GM12892 (cell line): Measurements from ENCODE around the gene RNF213.

Source experiments
- POLR2A ChIP-seq: IDR thresholded peaks from 2 replicates; pipeline ENCODE4 v1.6.1; 2011; ENCODE audit warnings: low read depth, low read length, control low read depth
- POLR2AphosphoS5 ChIP-seq: IDR thresholded peaks from 2 replicates; pipeline ENCODE4 v1.6.1; 2011; ENCODE audit warnings: low read depth, low read length, control low read depth
- TAF1 ChIP-seq: IDR thresholded peaks from 2 replicates; pipeline ENCODE4 v1.6.1; 2011; ENCODE audit warnings: low read depth, mild to moderate bottlenecking, control low read depth, low read length, borderline replicate concordance

GRCh38 chr17:80339118-80339517 is 78.5 kb downstream of the RNF213 start:
- TF ChIP-seq POLR2A (no peak), POLR2AphosphoS5 (no peak), TAF1 (no peak)
